Measurements from ENCODE around the gene GRAP. TPM values are rescaled to one million over a fixed set of nuclear protein-coding genes. Genes with fewer than 3 reads are reported as not detected.
"Not testable (repeated sequence)": the region's sequence is repeated elsewhere in the genome, so short reads cannot be mapped to it uniquely, and the experiment has no call there.

The GRAP gene
- total RNA-seq, 1 donor from 2014 or later, result 1.7 TPM

- peak overlapping the region; percentile 56 for H3K4me3 ChIP-seq
- H3K9me3 ChIP-seq (replicated peaks); H3K27me3 ChIP-seq (ENCODE audit: low read depth); H3K4me1 ChIP-seq; H3K36me3 ChIP-seq; intact Hi-C loops (cut with micrococcal nuclease): not testable (repeated sequence)
- DNase-seq, result peak; percentile 68
- peak overlapping the region; percentile 80 for H3K27ac ChIP-seq (replicated peaks)
These were observed 16.7 kb upstream of the GRAP start for GRCh38 chr17:19063326-19063956.

DNA sequence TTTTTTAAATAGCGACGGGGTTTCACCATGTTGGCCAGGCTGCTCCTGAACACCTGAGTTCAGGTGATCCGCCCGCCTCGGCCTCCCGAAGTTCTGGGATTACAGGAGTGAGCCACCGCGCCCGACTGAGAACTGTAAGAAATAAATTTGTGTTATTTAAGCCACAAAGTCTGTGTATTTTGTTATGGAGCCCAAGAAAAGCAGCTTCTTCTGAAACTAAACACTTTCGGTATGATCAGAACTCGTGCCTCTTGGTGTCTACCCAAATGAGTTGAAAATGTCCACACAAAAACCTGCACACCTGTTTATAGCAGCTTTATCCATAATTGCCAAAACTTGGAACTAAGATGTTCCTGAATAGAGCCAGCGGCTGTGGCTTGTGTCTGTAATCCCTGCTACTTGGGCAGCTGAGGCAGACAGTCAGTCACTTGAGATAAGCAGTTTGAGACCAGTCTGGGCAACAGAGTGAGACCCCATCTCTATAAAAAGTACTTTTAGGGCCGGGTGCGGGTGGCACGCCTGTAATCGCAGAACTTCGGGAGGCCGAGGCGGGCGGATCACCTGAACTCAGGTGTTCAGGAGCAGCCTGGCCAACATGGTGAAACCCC lies 16.1 kb upstream of the GRAP start:
- H3K4me3 ChIP-seq; H3K9me3 ChIP-seq (replicated peaks); H3K4me1 ChIP-seq; intact Hi-C loops (cut with micrococcal nuclease); H3K36me3 ChIP-seq; H3K27me3 ChIP-seq (ENCODE audit: low read depth); DNase-seq; H3K27ac ChIP-seq (replicated peaks): not testable (repeated sequence)

GRCh38 chr17:19062009-19062717 lies 15.4 kb upstream of the GRAP start:
- H3K36me3 ChIP-seq; H3K4me1 ChIP-seq; intact Hi-C loops (cut with micrococcal nuclease); H3K9me3 ChIP-seq (replicated peaks); H3K27me3 ChIP-seq (ENCODE audit: low read depth): not testable (repeated sequence)
- DNase-seq, result peak; percentile 44
- peak overlapping the region; percentile 74 for H3K27ac ChIP-seq (replicated peaks)
- H3K4me3 ChIP-seq, result peak overlapping the region; percentile 52

DNA sequence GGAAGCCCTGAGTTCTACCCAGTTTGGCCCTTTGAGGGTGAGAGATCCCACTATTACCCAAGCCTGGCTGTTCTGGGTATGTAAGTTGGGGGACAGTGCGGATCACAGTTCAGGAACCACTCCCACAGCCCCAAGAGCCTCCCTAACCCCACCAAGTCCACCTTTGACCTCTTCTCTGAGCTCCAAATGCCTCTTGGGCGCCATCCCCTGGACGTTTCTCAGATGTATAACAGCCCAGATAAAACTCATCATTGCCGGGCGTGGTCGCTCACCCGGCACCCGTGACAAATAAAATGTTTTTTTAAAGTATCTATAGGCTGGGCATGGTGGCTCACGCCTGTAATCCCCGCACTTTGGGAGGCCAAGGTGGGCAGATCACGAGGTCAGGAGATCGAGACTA lies 8.7 kb upstream of the GRAP start:
- H3K9me3 ChIP-seq (replicated peaks); H3K27ac ChIP-seq (replicated peaks); H3K4me3 ChIP-seq; intact Hi-C loops (cut with micrococcal nuclease); DNase-seq; H3K27me3 ChIP-seq (ENCODE audit: low read depth); H3K36me3 ChIP-seq; H3K4me1 ChIP-seq: not testable (repeated sequence)

DNA sequence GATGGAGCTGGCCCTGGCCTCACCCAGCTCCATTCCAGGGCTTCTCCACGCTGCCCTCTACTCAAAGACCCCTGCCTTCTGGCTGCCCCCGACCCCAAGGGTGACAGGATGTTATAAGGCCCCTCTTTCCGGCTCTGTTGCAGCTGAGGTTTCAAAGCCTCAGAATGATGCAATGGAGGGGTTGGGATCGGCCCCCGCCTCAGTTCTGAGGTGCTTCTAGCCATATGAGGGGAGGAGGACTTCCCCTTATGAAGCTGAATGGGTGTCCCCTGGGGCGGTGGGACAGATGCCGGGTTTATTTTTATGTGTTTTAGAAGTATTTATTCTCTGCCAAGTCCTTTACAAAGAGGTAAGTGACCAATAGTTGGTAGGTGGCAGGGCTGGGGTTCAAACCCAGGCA lies 2.1 kb upstream of the GRAP start:
- H3K36me3 ChIP-seq; intact Hi-C loops (cut with micrococcal nuclease); H3K27me3 ChIP-seq (ENCODE audit: low read depth); H3K9me3 ChIP-seq (replicated peaks); DNase-seq; H3K4me3 ChIP-seq; H3K27ac ChIP-seq (replicated peaks); H3K4me1 ChIP-seq: not testable (repeated sequence)

- H3K36me3 ChIP-seq; H3K4me1 ChIP-seq; H3K27ac ChIP-seq (replicated peaks); H3K9me3 ChIP-seq (replicated peaks); DNase-seq; H3K27me3 ChIP-seq (ENCODE audit: low read depth); intact Hi-C loops (cut with micrococcal nuclease); H3K4me3 ChIP-seq: not testable (repeated sequence)
These were observed 753 bp upstream of the GRAP start for GRCh38 chr17:19047510-19047909.

DNA sequence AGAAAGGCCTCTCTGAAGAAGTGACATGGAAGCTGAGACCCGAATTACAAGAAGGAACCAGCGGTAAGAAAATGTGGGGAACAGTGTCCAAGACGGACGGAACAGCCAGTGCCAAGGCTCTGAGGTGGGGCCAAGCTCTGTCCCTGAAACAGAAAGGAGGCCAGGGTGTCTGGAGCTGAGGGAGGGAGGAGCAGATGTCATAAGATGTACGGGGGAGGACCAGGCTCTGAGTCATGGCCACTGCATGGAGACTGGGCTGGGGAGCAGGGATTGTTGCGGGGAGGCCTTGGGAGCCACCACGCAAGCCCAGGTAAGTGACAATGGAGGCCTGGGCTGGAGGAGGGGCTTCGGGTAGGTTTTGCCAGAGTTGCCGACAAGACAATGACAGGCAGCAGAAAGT lies 2.1 kb downstream of the GRAP start:
- intact Hi-C loops (cut with micrococcal nuclease); DNase-seq; H3K27ac ChIP-seq (replicated peaks); H3K9me3 ChIP-seq (replicated peaks); H3K36me3 ChIP-seq; H3K4me3 ChIP-seq; H3K4me1 ChIP-seq; H3K27me3 ChIP-seq (ENCODE audit: low read depth): not testable (repeated sequence)

- H3K27ac ChIP-seq (replicated peaks); H3K9me3 ChIP-seq (replicated peaks); H3K36me3 ChIP-seq; DNase-seq; H3K27me3 ChIP-seq (ENCODE audit: low read depth); H3K4me3 ChIP-seq; intact Hi-C loops (cut with micrococcal nuclease); H3K4me1 ChIP-seq: not testable (repeated sequence)
These were observed 3.7 kb downstream of the GRAP start for GRCh38 chr17:19043032-19043431.

- intact Hi-C loops (cut with micrococcal nuclease); H3K4me3 ChIP-seq; H3K27me3 ChIP-seq (ENCODE audit: low read depth); H3K4me1 ChIP-seq; H3K9me3 ChIP-seq (replicated peaks); DNase-seq; H3K27ac ChIP-seq (replicated peaks); H3K36me3 ChIP-seq: not testable (repeated sequence)
These were observed 4.4 kb downstream of the GRAP start for GRCh38 chr17:19042369-19042768.

GRCh38 chr17:19041871-19042270 lies 4.9 kb downstream of the GRAP start:
- H3K27me3 ChIP-seq (ENCODE audit: low read depth); H3K27ac ChIP-seq (replicated peaks); H3K9me3 ChIP-seq (replicated peaks); H3K4me3 ChIP-seq; H3K4me1 ChIP-seq; intact Hi-C loops (cut with micrococcal nuclease); H3K36me3 ChIP-seq; DNase-seq: not testable (repeated sequence)

DNA sequence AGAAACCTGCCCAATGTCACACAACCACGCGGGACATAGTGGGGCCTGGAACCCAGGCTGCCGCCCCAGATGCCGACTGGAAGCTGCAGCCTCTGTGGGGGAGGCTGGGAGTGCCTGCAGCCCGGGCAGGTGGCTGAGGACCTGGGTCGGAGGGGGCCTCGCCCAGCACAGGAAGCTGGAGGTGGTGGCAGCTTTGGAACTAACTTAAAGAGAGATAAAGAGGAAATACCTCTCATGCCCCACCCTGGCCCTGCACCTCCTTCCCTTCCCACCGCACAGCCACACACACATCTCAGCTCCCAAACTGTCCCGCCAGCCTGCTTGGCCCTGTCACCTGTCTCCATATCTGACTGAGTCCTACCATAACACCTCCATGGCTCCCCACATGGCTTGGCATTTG lies 6.4 kb downstream of the GRAP start:
- intact Hi-C loops (cut with micrococcal nuclease), result not testable (repeated sequence)

DNA sequence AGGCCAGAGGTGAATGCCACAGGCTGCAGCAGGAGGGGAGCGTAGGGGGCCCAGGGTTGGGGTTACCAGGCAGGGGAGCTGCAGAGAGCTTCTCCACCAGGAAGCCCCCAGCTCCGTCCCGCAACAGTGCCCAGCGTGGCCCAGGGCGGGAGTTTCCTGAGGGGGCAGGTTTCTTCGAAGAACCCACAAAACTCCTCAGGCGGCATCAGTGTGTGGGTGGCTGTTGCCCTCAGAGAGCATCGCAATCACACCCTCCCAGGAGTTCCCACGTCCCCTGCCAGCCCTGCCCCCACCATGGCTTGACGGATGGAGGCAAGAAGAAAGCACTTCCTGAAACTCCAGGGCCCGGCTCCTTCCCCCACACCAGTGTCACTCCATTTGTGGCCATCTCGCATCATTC lies 8.0 kb downstream of the GRAP start:
- not testable (repeated sequence) for H3K36me3 ChIP-seq

More for the DNA sequence above, 6.4 kb downstream of the GRAP start:
- not testable (repeated sequence) for H3K4me3 ChIP-seq; DNase-seq; H3K27ac ChIP-seq (replicated peaks); H3K36me3 ChIP-seq; H3K27me3 ChIP-seq (ENCODE audit: low read depth); H3K4me1 ChIP-seq; H3K9me3 ChIP-seq (replicated peaks)

GRCh38 chr17:19038007-19038406 lies 8.8 kb downstream of the GRAP start:
- H3K4me3 ChIP-seq; H3K4me1 ChIP-seq; H3K9me3 ChIP-seq (replicated peaks); DNase-seq; intact Hi-C loops (cut with micrococcal nuclease); H3K27ac ChIP-seq (replicated peaks); H3K36me3 ChIP-seq; H3K27me3 ChIP-seq (ENCODE audit: low read depth): not testable (repeated sequence)

More for the DNA sequence above, 8.0 kb downstream of the GRAP start:
- H3K9me3 ChIP-seq (replicated peaks); DNase-seq; H3K4me3 ChIP-seq; intact Hi-C loops (cut with micrococcal nuclease); H3K4me1 ChIP-seq; H3K27me3 ChIP-seq (ENCODE audit: low read depth); H3K27ac ChIP-seq (replicated peaks): not testable (repeated sequence)

DNA sequence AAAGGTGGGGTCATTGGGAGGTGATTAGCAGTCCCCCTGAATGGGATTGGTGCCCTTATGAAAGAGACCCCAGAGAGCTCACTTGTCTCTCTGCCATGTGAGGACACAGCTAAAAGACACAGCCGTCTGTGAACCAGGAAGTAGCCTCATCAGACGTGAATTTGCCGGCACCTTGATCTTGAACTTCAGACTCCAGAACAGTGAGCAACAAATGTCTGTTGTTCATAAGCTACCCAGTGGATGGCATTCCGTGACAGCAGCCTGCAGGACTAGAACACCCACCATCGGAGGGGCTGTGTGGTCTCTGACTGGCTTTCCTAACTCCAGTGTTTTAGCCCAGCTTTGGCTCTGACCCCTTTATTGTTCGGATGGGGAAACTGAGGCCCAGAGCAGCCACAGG lies 9.2 kb downstream of the GRAP start:
- H3K27ac ChIP-seq (replicated peaks); H3K4me3 ChIP-seq; DNase-seq; H3K36me3 ChIP-seq; intact Hi-C loops (cut with micrococcal nuclease); H3K27me3 ChIP-seq (ENCODE audit: low read depth); H3K4me1 ChIP-seq; H3K9me3 ChIP-seq (replicated peaks): not testable (repeated sequence)
